GM23338 (cell line): ENCODE measurements around the gene SPTBN4. TPM values are rescaled to one million over a fixed set of nuclear protein-coding genes. Genes with fewer than 3 reads are reported as not detected.

ENCODE experiments used
- ATAC-seq: fragments of 200-7000 bp; cut with Tn5 transposase; 3 replicates; pipeline ENCODE4 v1.9.1; 2020
- DNase-seq: peaks from one replicate; pipeline ENCODE4 v3.0.0-alpha.2; 2015; ENCODE audit warnings: low spot score
- H2AFZ ChIP-seq: fragments of 200-600 bp; sonication (generic); 2 replicates; pipeline ENCODE4 v1.8.0; 2016; ENCODE audit warnings: antibody characterized with exemption, mild to moderate bottlenecking, moderate library complexity
- H3F3A ChIP-seq: fragments of 200-600 bp; sonication (generic); replicated peaks from 2 replicates; pipeline ENCODE4 v1.8.0; 2017; ENCODE audit warnings: antibody characterized with exemption, mixed run types, low read depth
- H3K27ac ChIP-seq: fragments of 200-600 bp; sonication (generic); 2 replicates; pipeline ENCODE4 v1.6.1; 2016; ENCODE audit warnings: low read depth
- H3K27me3 ChIP-seq: fragments of 200-600 bp; sonication (generic); 2 replicates; pipeline ENCODE4 v1.8.0; 2016; ENCODE audit warnings: mild to moderate bottlenecking, mixed run types, moderate library complexity; ENCODE audit not compliant: insufficient read depth
- H3K36me3 ChIP-seq: fragments of 200-600 bp; sonication (generic); 2 replicates; pipeline ENCODE4 v1.8.0; 2016; ENCODE audit warnings: mild to moderate bottlenecking; ENCODE audit not compliant: insufficient read depth
- H3K4me1 ChIP-seq: fragments of 200-600 bp; sonication (generic); 2 replicates; pipeline ENCODE4 v1.8.0; 2016; ENCODE audit warnings: mild to moderate bottlenecking, moderate library complexity; ENCODE audit not compliant: insufficient read depth
- H3K4me2 ChIP-seq: fragments of 200-600 bp; sonication (generic); 2 replicates; pipeline ENCODE4 v1.7.1; 2017; ENCODE audit warnings: mixed run types
- H3K4me3 ChIP-seq: fragments of 200-600 bp; sonication (generic); 2 replicates; pipeline ENCODE4 v1.6.1; 2016; ENCODE audit warnings: mixed run types
- H3K79me2 ChIP-seq: fragments of 200-600 bp; sonication (generic); replicated peaks from 2 replicates; pipeline ENCODE4 v1.8.0; 2017; ENCODE audit warnings: mild to moderate bottlenecking; ENCODE audit not compliant: insufficient read depth
- H3K9me2 ChIP-seq: fragments of 200-600 bp; sonication (generic); 2 replicates; pipeline ENCODE4 v1.8.0; 2017; ENCODE audit not compliant: insufficient read depth
- H4K20me1 ChIP-seq: fragments of 200-600 bp; sonication (generic); replicated peaks from 2 replicates; pipeline ENCODE4 v1.8.0; 2017; ENCODE audit warnings: mild to moderate bottlenecking; ENCODE audit not compliant: insufficient read depth
- H3K27ac Mint-ChIP-seq: 2 replicates; pipeline ENCODE4 v1.8.0; 2020; ENCODE audit warnings: inconsistent platforms, mild to moderate bottlenecking, moderate library complexity, mixed read lengths
- H3K27me3 Mint-ChIP-seq: 3 replicates; pipeline ENCODE4 v1.8.0; 2022; ENCODE audit warnings: low read depth, mild to moderate bottlenecking, moderate library complexity, mixed read lengths, inconsistent platforms; ENCODE audit not compliant: insufficient read depth, poor library complexity
- H3K36me3 Mint-ChIP-seq: 3 replicates; pipeline ENCODE4 v1.8.0; 2021; ENCODE audit warnings: low read depth, mild to moderate bottlenecking, inconsistent platforms, moderate library complexity, mixed read lengths
- H3K4me1 Mint-ChIP-seq: 3 replicates; pipeline ENCODE4 v1.8.0; 2020; ENCODE audit warnings: mild to moderate bottlenecking, inconsistent platforms, mixed read lengths
- H3K4me3 Mint-ChIP-seq: 3 replicates; pipeline ENCODE4 v1.8.0; 2021; ENCODE audit warnings: moderate library complexity, mild to moderate bottlenecking, inconsistent platforms, mixed read lengths
- H3K9me3 Mint-ChIP-seq: 3 replicates; pipeline ENCODE4 v1.8.0; 2020; ENCODE audit warnings: moderate library complexity, mild to moderate bottlenecking, inconsistent platforms, mixed read lengths
- EZH2phosphoT487 ChIP-seq: fragments of 200-600 bp; sonication (generic); IDR thresholded peaks from one replicate; pipeline ENCODE4 v1.8.1; 2018; ENCODE audit warnings: antibody characterized with exemption; ENCODE audit not compliant: unreplicated experiment
- NANOG ChIP-seq: IDR thresholded peaks from 2 replicates; pipeline ENCODE4 v1.6.1; 2016; ENCODE audit warnings: antibody characterized with exemption, borderline replicate concordance
- POLR2AphosphoS5 ChIP-seq: IDR thresholded peaks from 2 replicates; pipeline ENCODE4 v1.6.1; 2016; ENCODE audit warnings: antibody characterized with exemption, low read depth
- STAT1 ChIP-seq: IDR thresholded peaks from one replicate; pipeline ENCODE4 v1.6.1; 2016; ENCODE audit warnings: antibody characterized with exemption; ENCODE audit not compliant: unreplicated experiment
- ZNF331 ChIP-seq: fragments of 250-450 bp; sonication (Bioruptor Pico); IDR thresholded peaks from 2 replicates; pipeline ENCODE4 v1.5.0; 2020; ENCODE audit warnings: low read depth, mild to moderate bottlenecking, moderate library complexity
- polyA plus RNA-seq: library from polyadenylated mRNA; unstranded; fragments of >200 nt; fragmentation: Nextera tagmentation; extraction: Ambion mirVana; gene quantifications from 2 replicates; pipeline ENCODE4 v1.2.1, GENCODE V29; 2016
- total RNA-seq: library from RNA; depleted of rRNA; stranded (reverse); fragments of >200 nt; shearing (Covaris generic); gene quantifications from 2 replicates; pipeline ENCODE4 v1.2.3, GENCODE V29; 2014
- TF ChIP-seq, protein P1 (sequence below), 2 experiments: fragments of 200-600 bp in 1 of 2; sonication (generic) in 1 of 2; conservative IDR thresholded peaks; 2 replicates each; pipeline versions ENCODE4 v1.5.1 to v1.6.1; 2016 to 2017; ENCODE audit warnings: antibody characterized with exemption in 2 of 2, low read depth in 2 of 2, mild to moderate bottlenecking in 2 of 2, moderate library complexity in 1 of 2
- TF ChIP-seq, protein P2 (sequence below): IDR thresholded peaks from one replicate; pipeline ENCODE4 v1.6.1; 2018; ENCODE audit warnings: antibody characterized with exemption; ENCODE audit not compliant: unreplicated experiment
- TF ChIP-seq, protein P3 (sequence below): fragments of 250-450 bp; sonication (Bioruptor Pico); IDR thresholded peaks from 2 replicates; pipeline ENCODE4 v1.5.0; 2020; ENCODE audit warnings: mild to moderate bottlenecking, moderate library complexity
- TF ChIP-seq, protein P4 (sequence below): IDR thresholded peaks from 2 replicates; pipeline ENCODE4 v1.6.1; 2016; ENCODE audit warnings: antibody characterized with exemption

Gene SPTBN4
- total and polyA plus RNA-seq, 2 experiments from 2014 or later = 1.6 to 2.3 TPM

DNA sequence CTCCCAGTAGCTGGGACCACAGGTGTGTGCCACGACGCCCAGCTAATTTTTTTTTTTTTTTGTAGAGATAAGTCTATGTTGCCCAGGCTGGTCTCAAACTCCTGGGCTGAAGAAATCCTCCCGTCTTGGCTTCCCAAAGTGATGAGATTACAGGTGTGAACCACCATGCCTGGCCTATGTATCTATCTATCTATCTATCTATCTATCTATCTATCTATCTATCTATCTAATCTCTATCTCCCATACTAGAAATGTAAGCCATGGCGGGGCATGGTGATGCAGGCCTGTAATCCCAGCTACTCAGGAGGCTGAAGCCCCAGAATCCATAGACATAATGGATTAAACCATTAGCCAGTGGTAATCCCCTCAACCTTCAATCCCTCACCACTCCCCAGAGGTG lies 16.1 kb upstream of the SPTBN4 start:
- TF ChIP-seq NANOG (no peak), ZNF331 (no peak), STAT1 (no peak), POLR2AphosphoS5 (no peak)
- TF ChIP-seq, protein P1, sequence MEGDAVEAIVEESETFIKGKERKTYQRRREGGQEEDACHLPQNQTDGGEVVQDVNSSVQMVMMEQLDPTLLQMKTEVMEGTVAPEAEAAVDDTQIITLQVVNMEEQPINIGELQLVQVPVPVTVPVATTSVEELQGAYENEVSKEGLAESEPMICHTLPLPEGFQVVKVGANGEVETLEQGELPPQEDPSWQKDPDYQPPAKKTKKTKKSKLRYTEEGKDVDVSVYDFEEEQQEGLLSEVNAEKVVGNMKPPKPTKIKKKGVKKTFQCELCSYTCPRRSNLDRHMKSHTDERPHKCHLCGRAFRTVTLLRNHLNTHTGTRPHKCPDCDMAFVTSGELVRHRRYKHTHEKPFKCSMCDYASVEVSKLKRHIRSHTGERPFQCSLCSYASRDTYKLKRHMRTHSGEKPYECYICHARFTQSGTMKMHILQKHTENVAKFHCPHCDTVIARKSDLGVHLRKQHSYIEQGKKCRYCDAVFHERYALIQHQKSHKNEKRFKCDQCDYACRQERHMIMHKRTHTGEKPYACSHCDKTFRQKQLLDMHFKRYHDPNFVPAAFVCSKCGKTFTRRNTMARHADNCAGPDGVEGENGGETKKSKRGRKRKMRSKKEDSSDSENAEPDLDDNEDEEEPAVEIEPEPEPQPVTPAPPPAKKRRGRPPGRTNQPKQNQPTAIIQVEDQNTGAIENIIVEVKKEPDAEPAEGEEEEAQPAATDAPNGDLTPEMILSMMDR (conservative IDR thresholded peaks at IDR 0.05; ENCODE audit: low read depth in 2 of 2) = no peak
- Mint-ChIP-seq H3K9me3 (no peaks in the 10 kb centered on the region), H3K4me1 (peaks cover 19% of the 10 kb centered on the region), H3K4me3 (no peak overlapping the region), H3K27ac (no peak overlapping the region), H3K27me3 (peaks cover 6% of the 10 kb centered on the region), H3K36me3 (no peaks in the 10 kb centered on the region; the same call in 2 of the 3 replicates)
- Histone ChIP-seq H3K27ac (no peak overlapping the region), H3K4me3 (no peak overlapping the region), H4K20me1 (no peaks in the 10 kb centered on the region), H2AFZ (no peak overlapping the region), H3K4me1 (peaks cover 5% of the 10 kb centered on the region; the same call in 1 of the 2 replicates), H3K36me3 (no peaks in the 10 kb centered on the region), H3F3A (peaks cover under 1% of the 10 kb centered on the region; the same call in 1 of the 2 replicates), H3K27me3 (no peaks in the 10 kb centered on the region), H3K9me2 (no peaks in the 10 kb centered on the region), H3K4me2 (no peak overlapping the region), H3K79me2 (no peaks in the 10 kb centered on the region)
- ATAC-seq (no peak), DNase-seq (no peak)

DNA sequence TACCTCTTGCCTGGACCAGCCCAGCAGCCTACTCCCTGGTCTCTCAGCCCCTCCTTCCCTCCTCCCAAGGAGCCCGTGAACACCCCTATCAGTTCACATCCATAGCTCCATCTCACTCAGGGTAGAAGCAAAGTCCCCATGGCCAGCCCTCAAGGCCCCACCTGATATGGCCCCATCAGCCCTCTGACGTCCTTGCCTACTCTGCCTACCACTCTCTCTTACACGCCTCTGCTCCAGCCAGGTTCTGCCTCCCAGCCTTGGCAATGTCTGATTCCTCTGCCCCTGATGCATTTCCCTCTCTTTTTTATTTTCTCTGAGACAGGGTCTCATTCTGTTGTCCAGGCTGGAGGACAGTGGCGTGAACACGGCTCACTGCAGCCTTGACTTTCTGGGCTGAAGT lies 14.8 kb upstream of the SPTBN4 start:
- no peaks in the 10 kb centered on the region for H3K36me3 ChIP-seq
- Mint-ChIP-seq H3K4me1 (peaks cover 10% of the 10 kb centered on the region), H3K27me3 (peaks cover 6% of the 10 kb centered on the region), H3K4me3 (no peak overlapping the region; the same call in 2 of the 3 replicates), H3K27ac (no peak overlapping the region), H3K9me3 (no peaks in the 10 kb centered on the region), H3K36me3 (no peaks in the 10 kb centered on the region; the same call in 2 of the 3 replicates)
- no peaks in the 10 kb centered on the region for H3K9me2 ChIP-seq
- no peak overlapping the region for H3K4me2 ChIP-seq
- no peak overlapping the region for H2AFZ ChIP-seq
- no peaks in the 10 kb centered on the region for H3K79me2 ChIP-seq
- ATAC-seq (peak; percentile 23; the same call in 2 of the 3 replicates), DNase-seq (no peak)
- no peak overlapping the region for H3K27ac ChIP-seq
- peaks cover 5% of the 10 kb centered on the region; the same call in 1 of the 2 replicates for H3K4me1 ChIP-seq
- no peaks in the 10 kb centered on the region for H3F3A ChIP-seq
- H3K4me3 ChIP-seq = no peak overlapping the region
- H3K27me3 ChIP-seq = no peaks in the 10 kb centered on the region
- H4K20me1 ChIP-seq = no peaks in the 10 kb centered on the region
- no peak for TF ChIP-seq POLR2AphosphoS5
- TF ChIP-seq EZH2phosphoT487 = no peak
- no peak for TF ChIP-seq STAT1
- no peak for TF ChIP-seq ZNF331
- TF ChIP-seq, protein P2, sequence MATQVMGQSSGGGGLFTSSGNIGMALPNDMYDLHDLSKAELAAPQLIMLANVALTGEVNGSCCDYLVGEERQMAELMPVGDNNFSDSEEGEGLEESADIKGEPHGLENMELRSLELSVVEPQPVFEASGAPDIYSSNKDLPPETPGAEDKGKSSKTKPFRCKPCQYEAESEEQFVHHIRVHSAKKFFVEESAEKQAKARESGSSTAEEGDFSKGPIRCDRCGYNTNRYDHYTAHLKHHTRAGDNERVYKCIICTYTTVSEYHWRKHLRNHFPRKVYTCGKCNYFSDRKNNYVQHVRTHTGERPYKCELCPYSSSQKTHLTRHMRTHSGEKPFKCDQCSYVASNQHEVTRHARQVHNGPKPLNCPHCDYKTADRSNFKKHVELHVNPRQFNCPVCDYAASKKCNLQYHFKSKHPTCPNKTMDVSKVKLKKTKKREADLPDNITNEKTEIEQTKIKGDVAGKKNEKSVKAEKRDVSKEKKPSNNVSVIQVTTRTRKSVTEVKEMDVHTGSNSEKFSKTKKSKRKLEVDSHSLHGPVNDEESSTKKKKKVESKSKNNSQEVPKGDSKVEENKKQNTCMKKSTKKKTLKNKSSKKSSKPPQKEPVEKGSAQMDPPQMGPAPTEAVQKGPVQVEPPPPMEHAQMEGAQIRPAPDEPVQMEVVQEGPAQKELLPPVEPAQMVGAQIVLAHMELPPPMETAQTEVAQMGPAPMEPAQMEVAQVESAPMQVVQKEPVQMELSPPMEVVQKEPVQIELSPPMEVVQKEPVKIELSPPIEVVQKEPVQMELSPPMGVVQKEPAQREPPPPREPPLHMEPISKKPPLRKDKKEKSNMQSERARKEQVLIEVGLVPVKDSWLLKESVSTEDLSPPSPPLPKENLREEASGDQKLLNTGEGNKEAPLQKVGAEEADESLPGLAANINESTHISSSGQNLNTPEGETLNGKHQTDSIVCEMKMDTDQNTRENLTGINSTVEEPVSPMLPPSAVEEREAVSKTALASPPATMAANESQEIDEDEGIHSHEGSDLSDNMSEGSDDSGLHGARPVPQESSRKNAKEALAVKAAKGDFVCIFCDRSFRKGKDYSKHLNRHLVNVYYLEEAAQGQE = no peak
- TF ChIP-seq, protein P3, sequence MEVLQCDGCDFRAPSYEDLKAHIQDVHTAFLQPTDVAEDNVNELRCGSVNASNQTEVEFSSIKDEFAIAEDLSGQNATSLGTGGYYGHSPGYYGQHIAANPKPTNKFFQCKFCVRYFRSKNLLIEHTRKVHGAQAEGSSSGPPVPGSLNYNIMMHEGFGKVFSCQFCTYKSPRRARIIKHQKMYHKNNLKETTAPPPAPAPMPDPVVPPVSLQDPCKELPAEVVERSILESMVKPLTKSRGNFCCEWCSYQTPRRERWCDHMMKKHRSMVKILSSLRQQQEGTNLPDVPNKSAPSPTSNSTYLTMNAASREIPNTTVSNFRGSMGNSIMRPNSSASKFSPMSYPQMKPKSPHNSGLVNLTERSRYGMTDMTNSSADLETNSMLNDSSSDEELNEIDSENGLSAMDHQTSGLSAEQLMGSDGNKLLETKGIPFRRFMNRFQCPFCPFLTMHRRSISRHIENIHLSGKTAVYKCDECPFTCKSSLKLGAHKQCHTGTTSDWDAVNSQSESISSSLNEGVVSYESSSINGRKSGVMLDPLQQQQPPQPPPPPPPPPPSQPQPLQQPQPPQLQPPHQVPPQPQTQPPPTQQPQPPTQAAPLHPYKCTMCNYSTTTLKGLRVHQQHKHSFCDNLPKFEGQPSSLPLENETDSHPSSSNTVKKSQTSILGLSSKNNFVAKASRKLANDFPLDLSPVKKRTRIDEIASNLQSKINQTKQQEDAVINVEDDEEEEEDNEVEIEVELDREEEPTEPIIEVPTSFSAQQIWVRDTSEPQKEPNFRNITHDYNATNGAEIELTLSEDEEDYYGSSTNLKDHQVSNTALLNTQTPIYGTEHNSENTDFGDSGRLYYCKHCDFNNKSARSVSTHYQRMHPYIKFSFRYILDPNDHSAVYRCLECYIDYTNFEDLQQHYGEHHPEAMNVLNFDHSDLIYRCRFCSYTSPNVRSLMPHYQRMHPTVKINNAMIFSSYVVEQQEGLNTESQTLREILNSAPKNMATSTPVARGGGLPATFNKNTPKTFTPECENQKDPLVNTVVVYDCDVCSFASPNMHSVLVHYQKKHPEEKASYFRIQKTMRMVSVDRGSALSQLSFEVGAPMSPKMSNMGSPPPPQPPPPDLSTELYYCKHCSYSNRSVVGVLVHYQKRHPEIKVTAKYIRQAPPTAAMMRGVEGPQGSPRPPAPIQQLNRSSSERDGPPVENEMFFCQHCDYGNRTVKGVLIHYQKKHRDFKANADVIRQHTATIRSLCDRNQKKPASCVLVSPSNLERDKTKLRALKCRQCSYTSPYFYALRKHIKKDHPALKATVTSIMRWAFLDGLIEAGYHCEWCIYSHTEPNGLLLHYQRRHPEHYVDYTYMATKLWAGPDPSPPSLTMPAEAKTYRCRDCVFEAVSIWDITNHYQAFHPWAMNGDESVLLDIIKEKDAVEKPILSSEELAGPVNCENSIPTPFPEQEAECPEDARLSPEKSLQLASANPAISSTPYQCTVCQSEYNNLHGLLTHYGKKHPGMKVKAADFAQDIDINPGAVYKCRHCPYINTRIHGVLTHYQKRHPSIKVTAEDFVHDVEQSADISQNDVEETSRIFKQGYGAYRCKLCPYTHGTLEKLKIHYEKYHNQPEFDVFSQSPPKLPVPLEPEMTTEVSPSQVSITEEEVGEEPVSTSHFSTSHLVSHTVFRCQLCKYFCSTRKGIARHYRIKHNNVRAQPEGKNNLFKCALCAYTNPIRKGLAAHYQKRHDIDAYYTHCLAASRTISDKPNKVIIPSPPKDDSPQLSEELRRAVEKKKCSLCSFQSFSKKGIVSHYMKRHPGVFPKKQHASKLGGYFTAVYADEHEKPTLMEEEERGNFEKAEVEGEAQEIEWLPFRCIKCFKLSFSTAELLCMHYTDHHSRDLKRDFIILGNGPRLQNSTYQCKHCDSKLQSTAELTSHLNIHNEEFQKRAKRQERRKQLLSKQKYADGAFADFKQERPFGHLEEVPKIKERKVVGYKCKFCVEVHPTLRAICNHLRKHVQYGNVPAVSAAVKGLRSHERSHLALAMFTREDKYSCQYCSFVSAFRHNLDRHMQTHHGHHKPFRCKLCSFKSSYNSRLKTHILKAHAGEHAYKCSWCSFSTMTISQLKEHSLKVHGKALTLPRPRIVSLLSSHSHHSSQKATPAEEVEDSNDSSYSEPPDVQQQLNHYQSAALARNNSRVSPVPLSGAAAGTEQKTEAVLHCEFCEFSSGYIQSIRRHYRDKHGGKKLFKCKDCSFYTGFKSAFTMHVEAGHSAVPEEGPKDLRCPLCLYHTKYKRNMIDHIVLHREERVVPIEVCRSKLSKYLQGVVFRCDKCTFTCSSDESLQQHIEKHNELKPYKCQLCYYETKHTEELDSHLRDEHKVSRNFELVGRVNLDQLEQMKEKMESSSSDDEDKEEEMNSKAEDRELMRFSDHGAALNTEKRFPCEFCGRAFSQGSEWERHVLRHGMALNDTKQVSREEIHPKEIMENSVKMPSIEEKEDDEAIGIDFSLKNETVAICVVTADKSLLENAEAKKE (CRISPR knock-in tag) = no peak
- TF ChIP-seq, protein P4, sequence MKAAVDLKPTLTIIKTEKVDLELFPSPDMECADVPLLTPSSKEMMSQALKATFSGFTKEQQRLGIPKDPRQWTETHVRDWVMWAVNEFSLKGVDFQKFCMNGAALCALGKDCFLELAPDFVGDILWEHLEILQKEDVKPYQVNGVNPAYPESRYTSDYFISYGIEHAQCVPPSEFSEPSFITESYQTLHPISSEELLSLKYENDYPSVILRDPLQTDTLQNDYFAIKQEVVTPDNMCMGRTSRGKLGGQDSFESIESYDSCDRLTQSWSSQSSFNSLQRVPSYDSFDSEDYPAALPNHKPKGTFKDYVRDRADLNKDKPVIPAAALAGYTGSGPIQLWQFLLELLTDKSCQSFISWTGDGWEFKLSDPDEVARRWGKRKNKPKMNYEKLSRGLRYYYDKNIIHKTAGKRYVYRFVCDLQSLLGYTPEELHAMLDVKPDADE = no peak
